Keratinocyte (primary cell): ENCODE results near the gene GYPE. TPM values are rescaled to one million over a fixed set of nuclear protein-coding genes. Genes with fewer than 3 reads are reported as not detected.
"Not testable (repeated sequence)": the region's sequence is repeated elsewhere in the genome, so short reads cannot be mapped to it uniquely, and the experiment has no call there.

Experiments
- DNase-seq: peaks from one replicate; pipeline ENCODE4 v3.0.0-alpha.2; 2011; ENCODE audit warnings: low read depth, missing footprints, low spot score
- FAIRE-seq: peaks from 2 replicates; lab custom pipeline; 2011; peaks lifted over from hg19 to GRCh38; lab: Jason Lieb, UNC
- H2AFZ ChIP-seq: 2 replicates; pipeline ENCODE4 v1.6.0; 2012; ENCODE audit warnings: low read length, control low read depth, inconsistent platforms; ENCODE audit not compliant: control insufficient read depth
- H3K27ac ChIP-seq: 2 replicates; pipeline ENCODE4 v1.5.1; 2011; ENCODE audit warnings: low read length; ENCODE audit not compliant: control insufficient read depth, insufficient read depth
- H3K27me3 ChIP-seq: 3 replicates; pipeline ENCODE4 v1.6.0; 2011; ENCODE audit warnings: low read length; ENCODE audit not compliant: control insufficient read depth, insufficient read depth; ENCODE audit errors: extremely low read depth
- H3K36me3 ChIP-seq, 2 experiments: 2 replicates in 1 of 2; 3 replicates in 1 of 2; pipeline ENCODE4 v1.5.1; 2011; ENCODE audit warnings: low read length in 2 of 2, mild to moderate bottlenecking in 1 of 2; ENCODE audit not compliant: control insufficient read depth in 2 of 2, insufficient read depth in 2 of 2; ENCODE audit errors: extremely low read depth in 1 of 2
- H3K4me1 ChIP-seq: 3 replicates; pipeline ENCODE4 v1.5.1; 2011; ENCODE audit warnings: low read length; ENCODE audit not compliant: control insufficient read depth, insufficient read depth; ENCODE audit errors: extremely low read depth
- H3K4me2 ChIP-seq: 3 replicates; pipeline ENCODE4 v1.6.0; 2011; ENCODE audit warnings: low read depth, low read length; ENCODE audit not compliant: control insufficient read depth, insufficient read depth; ENCODE audit errors: extremely low read depth
- H3K4me3 ChIP-seq, 3 experiments: fragments of 200-600 bp in 1 of 3; sonication (generic) in 1 of 3; 2 replicates in 2 of 3; 3 replicates in 1 of 3; pipeline ENCODE4 v1.5.1; 2011 to 2016; ENCODE audit warnings: low read length in 3 of 3, mild to moderate bottlenecking in 3 of 3, control low read depth in 2 of 3, inconsistent platforms in 1 of 3, low read depth in 1 of 3, mixed read lengths in 1 of 3, mixed run types in 1 of 3, moderate library complexity in 1 of 3; ENCODE audit not compliant: control insufficient read depth in 2 of 3, insufficient read depth in 2 of 3; ENCODE audit errors: extremely low read depth in 1 of 3
- H3K79me2 ChIP-seq: 2 replicates; pipeline ENCODE4 v1.6.0; 2012; ENCODE audit warnings: low read length; ENCODE audit not compliant: control insufficient read depth, insufficient read depth
- H3K9ac ChIP-seq: 3 replicates; pipeline ENCODE4 v1.6.0; 2011; ENCODE audit warnings: low read length; ENCODE audit not compliant: control insufficient read depth, insufficient read depth; ENCODE audit errors: extremely low read depth
- H3K9me1 ChIP-seq: 3 replicates; pipeline ENCODE4 v1.6.0; 2011; ENCODE audit warnings: low read length; ENCODE audit not compliant: control insufficient read depth, insufficient read depth; ENCODE audit errors: extremely low read depth
- H3K9me3 ChIP-seq: 2 replicates; pipeline ENCODE4 v1.5.1; 2012; ENCODE audit warnings: low read depth, low read length; ENCODE audit not compliant: control insufficient read depth
- H4K20me1 ChIP-seq: 3 replicates; pipeline ENCODE4 v1.6.0; 2011; ENCODE audit warnings: low read length; ENCODE audit not compliant: control insufficient read depth, insufficient read depth; ENCODE audit errors: extremely low read depth
- dilution Hi-C: fragments of 300-500 bp; cut with MboI; formaldehyde crosslinking; loops from one replicate; pipeline ENCODE4 v1.7.0; 2020; ENCODE audit warnings: low sequenced_read_pairs; ENCODE audit not compliant: extremely low pct_ligation_motif_present
- polyA minus RNA-seq, 3 experiments: library from RNA; depleted of rRNA, polyadenylated mRNA; stranded (reverse); fragments of >200 nt; gene quantifications; 1 replicate in 1 of 3; 2 replicates in 1 of 3; 3 replicates in 1 of 3; pipeline ENCODE4 v1.2.3, GENCODE V29; 2011
- polyA plus RNA-seq, 5 experiments: library from polyadenylated mRNA; depleted of rRNA in 3 of 5; stranded (reverse) in 3 of 5; stranded (forward) in 1 of 5; unstranded in 1 of 5; fragments of >200 nt; gene quantifications; 1 replicate in 1 of 5; 2 replicates in 3 of 5; 3 replicates in 1 of 5; pipeline versions ENCODE4 v1.2.1 to v1.2.3, GENCODE V29; 2011 to 2012; ENCODE audit warnings: missing spikeins in 2 of 5, low read depth in 1 of 5, low replicate concordance in 1 of 5

Gene GYPE
- polyA plus RNA-seq, result not detected in 3 replicates
- polyA plus RNA-seq (2011; ENCODE audit: low read depth), result not detected
- polyA plus RNA-seq (2011; cell fraction: cytosol; rRNA removed), result not detected in 2 replicates
- not detected in 2 replicates for polyA plus RNA-seq (2011; cell fraction: nucleus; rRNA removed)
- not detected in 2 replicates for polyA plus RNA-seq (2012; ENCODE audit: low replicate concordance)
- polyA minus RNA-seq, result not detected in 3 replicates
- not detected for polyA minus RNA-seq (2011; cell fraction: cytosol; rRNA and poly(A)+ RNA removed)
- polyA minus RNA-seq (2011; cell fraction: nucleus; rRNA and poly(A)+ RNA removed), result not detected in 2 replicates

DNA sequence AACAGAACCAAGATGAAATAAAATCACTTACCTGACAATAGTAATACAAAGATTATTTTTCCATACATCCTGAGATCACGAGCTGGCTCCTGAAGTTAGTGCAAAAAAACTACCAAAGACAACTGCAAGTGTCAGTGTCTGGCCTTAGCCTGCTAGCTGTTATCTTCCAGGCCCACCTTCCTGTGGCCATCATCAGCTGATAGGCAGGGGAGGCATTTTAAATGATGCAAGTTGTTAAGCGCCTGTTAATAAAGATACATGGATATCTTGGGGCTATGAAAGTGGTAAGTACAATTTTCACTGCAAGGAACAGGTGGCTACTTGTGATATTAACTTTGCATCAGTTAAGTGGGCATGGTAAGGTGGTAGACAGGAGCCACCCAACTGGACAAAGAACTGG lies at the start of gene GYPE:
Gene GYPE, minus strand, starts transcription at position 120 of the 400 bp plus-strand sequence. Its CDS starts 52 bp downstream, at position 68.
- dilution Hi-C loops, H3K79me2 ChIP-seq, DNase-seq, H4K20me1 ChIP-seq, H3K9me1 ChIP-seq, H3K36me3 ChIP-seq, H3K9ac ChIP-seq, H3K27ac ChIP-seq, H3K27me3 ChIP-seq, H2AFZ ChIP-seq, FAIRE-seq, H3K4me1 ChIP-seq, H3K9me3 ChIP-seq, H3K4me3 ChIP-seq, H3K4me2 ChIP-seq: not testable (repeated sequence)

- H3K27ac ChIP-seq, H3K36me3 ChIP-seq, H4K20me1 ChIP-seq, H3K27me3 ChIP-seq, dilution Hi-C loops, H3K4me1 ChIP-seq, H3K79me2 ChIP-seq, H3K9me1 ChIP-seq, H3K4me3 ChIP-seq, H3K4me2 ChIP-seq, H2AFZ ChIP-seq, DNase-seq, FAIRE-seq, H3K9me3 ChIP-seq, H3K9ac ChIP-seq: not testable (repeated sequence)
Observed at GRCh38 chr4:143951458-143951972, 46.2 kb upstream of the GYPE start.

GRCh38 chr4:143950967-143951366 lies 45.6 kb upstream of the GYPE start:
- H3K27ac ChIP-seq, H3K9me1 ChIP-seq, DNase-seq, dilution Hi-C loops, H4K20me1 ChIP-seq, H3K9ac ChIP-seq, H3K36me3 ChIP-seq, H3K79me2 ChIP-seq, FAIRE-seq, H3K4me2 ChIP-seq, H2AFZ ChIP-seq, H3K4me1 ChIP-seq, H3K9me3 ChIP-seq, H3K4me3 ChIP-seq, H3K27me3 ChIP-seq: not testable (repeated sequence)

- H3K4me3 ChIP-seq, H3K4me2 ChIP-seq, FAIRE-seq, H3K9ac ChIP-seq, H3K27me3 ChIP-seq, H2AFZ ChIP-seq, DNase-seq, H3K79me2 ChIP-seq, dilution Hi-C loops, H3K9me1 ChIP-seq, H4K20me1 ChIP-seq, H3K27ac ChIP-seq, H3K9me3 ChIP-seq, H3K4me1 ChIP-seq, H3K36me3 ChIP-seq: not testable (repeated sequence)
Observed at GRCh38 chr4:143950185-143950584, 44.8 kb upstream of the GYPE start.

DNA sequence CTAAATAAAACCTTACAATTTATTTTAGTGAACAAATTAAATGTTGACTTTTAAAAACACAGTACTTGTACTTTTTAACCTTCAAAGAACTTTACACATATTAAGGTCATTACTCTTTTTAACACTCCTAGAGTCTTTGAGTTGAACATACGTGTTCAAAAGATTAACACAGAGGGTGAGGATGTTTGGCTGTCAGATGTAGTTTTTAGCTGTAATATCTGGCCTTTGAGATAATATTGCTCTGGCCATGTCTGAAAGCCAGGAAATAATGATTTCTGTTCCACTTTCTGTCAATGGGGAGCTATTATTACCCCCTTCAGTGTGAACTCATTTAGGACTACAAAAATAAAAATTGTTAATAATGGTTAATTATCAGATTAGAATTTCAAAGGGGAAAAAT lies 42.1 kb upstream of the GYPE start:
- H3K9me1 ChIP-seq, H3K9ac ChIP-seq, H3K9me3 ChIP-seq, H3K27ac ChIP-seq, H2AFZ ChIP-seq, H3K4me3 ChIP-seq, H3K79me2 ChIP-seq, H3K4me1 ChIP-seq, FAIRE-seq, DNase-seq, H4K20me1 ChIP-seq, H3K4me2 ChIP-seq, dilution Hi-C loops, H3K27me3 ChIP-seq, H3K36me3 ChIP-seq: not testable (repeated sequence)
